Neural cell (in vitro differentiated cells): ENCODE data around the gene C2CD2. TPM values are rescaled to one million over a fixed set of nuclear protein-coding genes. Genes with fewer than 3 reads are reported as not detected.
"Not testable (repeated sequence)": the region's sequence is repeated elsewhere in the genome, so short reads cannot be mapped to it uniquely, and the experiment has no call there.

Experiments
- H2AFZ ChIP-seq: fragments of 200-600, 300-800 bp; sonication (generic), shearing (Covaris generic); 2 replicates; pipeline ENCODE4 v1.6.0; 2014; ENCODE audit warnings: low read depth, mild to moderate bottlenecking, antibody characterized with exemption, low read length, moderate library complexity
- H3F3A ChIP-seq: fragments of 200-600 bp; shearing (Covaris generic); 2 replicates; pipeline ENCODE4 v1.6.1; 2016; ENCODE audit warnings: mild to moderate bottlenecking, moderate library complexity, mixed read lengths, antibody characterized with exemption, low read length; ENCODE audit not compliant: insufficient read depth, poor library complexity, severe bottlenecking
- H3K27ac ChIP-seq: fragments of 200-600, 300-800 bp; sonication (generic), shearing (Covaris generic); 2 replicates; pipeline ENCODE4 v1.5.1; 2014; ENCODE audit warnings: mild to moderate bottlenecking, low read length, moderate library complexity
- H3K27me3 ChIP-seq: fragments of 300-800, 200-600 bp; sonication (generic), shearing (Covaris generic); 2 replicates; pipeline ENCODE4 v1.6.0; 2014; ENCODE audit warnings: mild to moderate bottlenecking, low read depth, low read length, moderate library complexity; ENCODE audit not compliant: insufficient read depth
- H3K36me3 ChIP-seq: fragments of 300-800, 200-600 bp; sonication (generic), shearing (Covaris generic); 2 replicates; pipeline ENCODE4 v1.5.1; 2014; ENCODE audit warnings: mild to moderate bottlenecking, antibody characterized with exemption, low read length, moderate library complexity; ENCODE audit not compliant: insufficient read depth
- H3K4me2 ChIP-seq: fragments of 300-800, 200-600 bp; sonication (generic), shearing (Covaris generic); 2 replicates; pipeline ENCODE4 v1.6.0; 2014; ENCODE audit warnings: mild to moderate bottlenecking, low read length
- H3K4me3 ChIP-seq: fragments of 300-800, 200-600 bp; sonication (generic), shearing (Covaris generic); 2 replicates; pipeline ENCODE4 v1.5.1; 2014; ENCODE audit warnings: mild to moderate bottlenecking, low read length, moderate library complexity
- H3K79me2 ChIP-seq: fragments of 200-600 bp; shearing (Covaris generic); replicated peaks from 2 replicates; pipeline ENCODE4 v1.6.0; 2014; ENCODE audit warnings: mild to moderate bottlenecking, low read length, moderate library complexity; ENCODE audit not compliant: insufficient read depth
- H3K9ac ChIP-seq: fragments of 300-800, 200-600 bp; sonication (generic), shearing (Covaris generic); 2 replicates; pipeline ENCODE4 v1.6.1; 2016; ENCODE audit warnings: mild to moderate bottlenecking, low read length, mixed read lengths
- H3K9me2 ChIP-seq: fragments of 200-600 bp; shearing (Covaris generic); 2 replicates; pipeline ENCODE4 v1.6.1; 2016; ENCODE audit warnings: mild to moderate bottlenecking, low read length, mixed read lengths; ENCODE audit not compliant: insufficient read depth
- H3K9me3 ChIP-seq: fragments of 200-600, 300-800 bp; sonication (generic), shearing (Covaris generic); 2 replicates; pipeline ENCODE4 v1.6.1; 2016; ENCODE audit warnings: mild to moderate bottlenecking, mixed run types, low read length, moderate library complexity, mixed read lengths
- H4K20me1 ChIP-seq: fragments of 200-600 bp; shearing (Covaris generic); 2 replicates; pipeline ENCODE4 v1.6.1; 2016; ENCODE audit warnings: mild to moderate bottlenecking, mixed run types; ENCODE audit not compliant: insufficient read depth
- EP300 ChIP-seq: fragments of 450-650 bp; conservative IDR thresholded peaks from 2 replicates; pipeline ENCODE4 v1.6.1; 2014; ENCODE audit warnings: antibody characterized with exemption, mild to moderate bottlenecking, moderate library complexity; ENCODE audit not compliant: poor library complexity, severe bottlenecking
- EZH2 ChIP-seq: fragments of 200-600, 300-800 bp; shearing (Covaris generic), sonication (generic); IDR thresholded peaks from 2 replicates; pipeline ENCODE4 v1.6.1; 2014; ENCODE audit warnings: antibody characterized with exemption, low read length, borderline replicate concordance, mild to moderate bottlenecking; ENCODE audit not compliant: insufficient read depth, poor library complexity, severe bottlenecking
- MXI1 ChIP-seq: fragments of 450-650 bp; conservative IDR thresholded peaks from 2 replicates; pipeline ENCODE4 v1.6.1; 2014; ENCODE audit warnings: antibody characterized with exemption, mild to moderate bottlenecking; ENCODE audit not compliant: poor library complexity, severe bottlenecking
- POLR2AphosphoS5 ChIP-seq: IDR thresholded peaks from 2 replicates; pipeline ENCODE4 v1.6.1; 2012
- RAD21 ChIP-seq: fragments of 450-650 bp; conservative IDR thresholded peaks from 2 replicates; pipeline ENCODE4 v1.6.1; 2014; ENCODE audit warnings: antibody characterized with exemption, mild to moderate bottlenecking, moderate library complexity
- SMC3 ChIP-seq: fragments of 450-650 bp; conservative IDR thresholded peaks from 2 replicates; pipeline ENCODE4 v1.6.1; 2014; ENCODE audit warnings: antibody characterized with exemption, mild to moderate bottlenecking, moderate library complexity; ENCODE audit not compliant: poor library complexity
- TAF1 ChIP-seq: IDR thresholded peaks from 2 replicates; pipeline ENCODE4 v1.6.1; 2012; ENCODE audit warnings: low read depth
- polyA plus RNA-seq: library from polyadenylated mRNA; depleted of rRNA; stranded (reverse); fragments of >200 nt; gene quantifications from 2 replicates; pipeline ENCODE4 v1.2.3, GENCODE V29; 2014
- TF ChIP-seq, protein P1 (sequence below): IDR thresholded peaks from 2 replicates; pipeline ENCODE4 v1.6.1; 2012; ENCODE audit warnings: borderline replicate concordance
- TF ChIP-seq, protein P2 (sequence below): fragments of 450-650 bp; IDR thresholded peaks from 2 replicates; pipeline ENCODE4 v1.5.1; 2014; ENCODE audit warnings: antibody characterized with exemption, mild to moderate bottlenecking, moderate library complexity; ENCODE audit not compliant: poor library complexity, severe bottlenecking

C2CD2 gene
- polyA plus RNA-seq, 1 donor from 2014 or later = 0.88 TPM

- TF ChIP-seq, protein P1, sequence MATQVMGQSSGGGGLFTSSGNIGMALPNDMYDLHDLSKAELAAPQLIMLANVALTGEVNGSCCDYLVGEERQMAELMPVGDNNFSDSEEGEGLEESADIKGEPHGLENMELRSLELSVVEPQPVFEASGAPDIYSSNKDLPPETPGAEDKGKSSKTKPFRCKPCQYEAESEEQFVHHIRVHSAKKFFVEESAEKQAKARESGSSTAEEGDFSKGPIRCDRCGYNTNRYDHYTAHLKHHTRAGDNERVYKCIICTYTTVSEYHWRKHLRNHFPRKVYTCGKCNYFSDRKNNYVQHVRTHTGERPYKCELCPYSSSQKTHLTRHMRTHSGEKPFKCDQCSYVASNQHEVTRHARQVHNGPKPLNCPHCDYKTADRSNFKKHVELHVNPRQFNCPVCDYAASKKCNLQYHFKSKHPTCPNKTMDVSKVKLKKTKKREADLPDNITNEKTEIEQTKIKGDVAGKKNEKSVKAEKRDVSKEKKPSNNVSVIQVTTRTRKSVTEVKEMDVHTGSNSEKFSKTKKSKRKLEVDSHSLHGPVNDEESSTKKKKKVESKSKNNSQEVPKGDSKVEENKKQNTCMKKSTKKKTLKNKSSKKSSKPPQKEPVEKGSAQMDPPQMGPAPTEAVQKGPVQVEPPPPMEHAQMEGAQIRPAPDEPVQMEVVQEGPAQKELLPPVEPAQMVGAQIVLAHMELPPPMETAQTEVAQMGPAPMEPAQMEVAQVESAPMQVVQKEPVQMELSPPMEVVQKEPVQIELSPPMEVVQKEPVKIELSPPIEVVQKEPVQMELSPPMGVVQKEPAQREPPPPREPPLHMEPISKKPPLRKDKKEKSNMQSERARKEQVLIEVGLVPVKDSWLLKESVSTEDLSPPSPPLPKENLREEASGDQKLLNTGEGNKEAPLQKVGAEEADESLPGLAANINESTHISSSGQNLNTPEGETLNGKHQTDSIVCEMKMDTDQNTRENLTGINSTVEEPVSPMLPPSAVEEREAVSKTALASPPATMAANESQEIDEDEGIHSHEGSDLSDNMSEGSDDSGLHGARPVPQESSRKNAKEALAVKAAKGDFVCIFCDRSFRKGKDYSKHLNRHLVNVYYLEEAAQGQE = no peak
- TF ChIP-seq, protein P2, sequence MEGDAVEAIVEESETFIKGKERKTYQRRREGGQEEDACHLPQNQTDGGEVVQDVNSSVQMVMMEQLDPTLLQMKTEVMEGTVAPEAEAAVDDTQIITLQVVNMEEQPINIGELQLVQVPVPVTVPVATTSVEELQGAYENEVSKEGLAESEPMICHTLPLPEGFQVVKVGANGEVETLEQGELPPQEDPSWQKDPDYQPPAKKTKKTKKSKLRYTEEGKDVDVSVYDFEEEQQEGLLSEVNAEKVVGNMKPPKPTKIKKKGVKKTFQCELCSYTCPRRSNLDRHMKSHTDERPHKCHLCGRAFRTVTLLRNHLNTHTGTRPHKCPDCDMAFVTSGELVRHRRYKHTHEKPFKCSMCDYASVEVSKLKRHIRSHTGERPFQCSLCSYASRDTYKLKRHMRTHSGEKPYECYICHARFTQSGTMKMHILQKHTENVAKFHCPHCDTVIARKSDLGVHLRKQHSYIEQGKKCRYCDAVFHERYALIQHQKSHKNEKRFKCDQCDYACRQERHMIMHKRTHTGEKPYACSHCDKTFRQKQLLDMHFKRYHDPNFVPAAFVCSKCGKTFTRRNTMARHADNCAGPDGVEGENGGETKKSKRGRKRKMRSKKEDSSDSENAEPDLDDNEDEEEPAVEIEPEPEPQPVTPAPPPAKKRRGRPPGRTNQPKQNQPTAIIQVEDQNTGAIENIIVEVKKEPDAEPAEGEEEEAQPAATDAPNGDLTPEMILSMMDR = no peak
- TF ChIP-seq EP300 (no peak), RAD21 (no peak), SMC3 (no peak), EZH2 (no peak), POLR2AphosphoS5 (no peak), MXI1 (no peak), TAF1 (no peak)
- Histone ChIP-seq H3K4me2 (no peak overlapping the region), H2AFZ (no peak overlapping the region), H3K27me3 (no peaks in the 10 kb centered on the region), H3F3A (no peaks in the 10 kb centered on the region), H3K9ac (no peak overlapping the region), H3K36me3 (no peaks in the 10 kb centered on the region), H3K9me3 (no peaks in the 10 kb centered on the region), H4K20me1 (no peaks in the 10 kb centered on the region), H3K9me2 (no peaks in the 10 kb centered on the region), H3K4me3 (no peak overlapping the region), H3K27ac (no peak overlapping the region), H3K79me2 (no peaks in the 10 kb centered on the region)
Observed at GRCh38 chr21:41961282-41961701, 7.5 kb upstream of the C2CD2 start.

DNA sequence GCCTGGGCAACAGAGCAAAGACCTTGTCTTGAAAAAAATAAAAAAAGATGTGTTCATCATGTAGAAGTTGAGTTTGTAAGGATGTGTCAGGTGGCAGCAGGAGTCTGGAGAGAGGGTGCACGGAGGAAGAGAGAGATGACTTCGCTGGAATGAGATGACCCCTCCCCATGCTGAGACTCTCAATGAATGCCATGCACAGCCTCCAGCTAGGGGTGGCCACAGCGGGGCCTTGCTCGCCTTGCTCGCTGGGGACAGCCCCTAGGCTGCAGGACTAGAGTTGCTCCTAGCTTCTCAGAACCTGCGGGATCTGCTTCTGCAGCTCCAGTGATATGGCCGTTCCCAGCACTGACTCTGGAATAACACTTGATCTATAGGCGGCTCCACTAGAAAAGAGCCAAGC is 6.6 kb upstream of the C2CD2 start:
- no peaks in the 10 kb centered on the region for H4K20me1 ChIP-seq
- no peaks in the 10 kb centered on the region for H3K79me2 ChIP-seq
- H3K9me3 ChIP-seq = no peaks in the 10 kb centered on the region
- H3K27me3 ChIP-seq = no peaks in the 10 kb centered on the region
- H3K27ac ChIP-seq = no peak overlapping the region
- H2AFZ ChIP-seq = no peak overlapping the region
- TF ChIP-seq EP300 = no peak
- TF ChIP-seq POLR2AphosphoS5 = no peak
- TF ChIP-seq, protein P1 = no peak
- no peak for TF ChIP-seq TAF1
- no peak for TF ChIP-seq SMC3
- no peak for TF ChIP-seq RAD21
- TF ChIP-seq EZH2 = no peak
- TF ChIP-seq, protein P2 = no peak
- TF ChIP-seq MXI1 = no peak
- H3K9me2 ChIP-seq = no peaks in the 10 kb centered on the region
- no peak overlapping the region for H3K4me2 ChIP-seq
- no peak overlapping the region for H3K9ac ChIP-seq
- H3K36me3 ChIP-seq = no peaks in the 10 kb centered on the region
- H3K4me3 ChIP-seq = no peak overlapping the region
- H3F3A ChIP-seq = no peaks in the 10 kb centered on the region

GRCh38 chr21:41959697-41960096 is 5.9 kb upstream of the C2CD2 start:
- H3K36me3 ChIP-seq, H3K27me3 ChIP-seq, H3K9me2 ChIP-seq, H3K9me3 ChIP-seq, H3K27ac ChIP-seq, H4K20me1 ChIP-seq, H3K79me2 ChIP-seq, H3F3A ChIP-seq, H3K4me2 ChIP-seq, H3K9ac ChIP-seq, H3K4me3 ChIP-seq, H2AFZ ChIP-seq: not testable (repeated sequence)
